GM19455 (cell line): ENCODE measurements around the gene AMMECR1.

Source experiments
- ATAC-seq: cut with Tn5 transposase; IDR thresholded peaks from one replicate; pipeline ENCODE4 v1.9.1; 2021; ENCODE audit not compliant: unreplicated experiment

Gene AMMECR1

GRCh38 chrX:110311437-110312230 lies 6.3 kb downstream of the AMMECR1 start:
- ATAC-seq, result no peak

- peak; percentile 83 for ATAC-seq
Observed at GRCh38 chrX:110310896-110311295, 7.0 kb downstream of the AMMECR1 start.

GRCh38 chrX:110310000-110310790 lies 7.7 kb downstream of the AMMECR1 start:
- no peak for ATAC-seq

GRCh38 chrX:110308220-110308619 lies 9.7 kb downstream of the AMMECR1 start:
- no peak for ATAC-seq

- ATAC-seq, result no peak
Observed at GRCh38 chrX:110304884-110305283, 13.0 kb downstream of the AMMECR1 start.

- no peak for ATAC-seq
Observed at GRCh38 chrX:110304371-110304770, 13.5 kb downstream of the AMMECR1 start.

- ATAC-seq, result no peak
Observed at GRCh38 chrX:110302975-110303374, 14.9 kb downstream of the AMMECR1 start.

GRCh38 chrX:110301194-110301593 lies 16.7 kb downstream of the AMMECR1 start:
- no peak for ATAC-seq

- ATAC-seq, result no peak
Observed at GRCh38 chrX:110294087-110294486, 23.8 kb downstream of the AMMECR1 start.

- ATAC-seq, result no peak
Observed at GRCh38 chrX:110293658-110294057, 24.2 kb downstream of the AMMECR1 start.

- no peak for ATAC-seq
Observed at GRCh38 chrX:110287605-110288004, 30.3 kb downstream of the AMMECR1 start.

- ATAC-seq, result no peak
Observed at GRCh38 chrX:110286106-110286505, 31.8 kb downstream of the AMMECR1 start.

- ATAC-seq, result no peak
Observed at GRCh38 chrX:110284159-110284558, 33.7 kb downstream of the AMMECR1 start.

- ATAC-seq, result no peak
Observed at GRCh38 chrX:110282922-110283321, 35.0 kb downstream of the AMMECR1 start.

GRCh38 chrX:110281377-110281776 lies 36.5 kb downstream of the AMMECR1 start:
- ATAC-seq, result no peak

- ATAC-seq, result no peak
Observed at GRCh38 chrX:110280954-110281353, 36.9 kb downstream of the AMMECR1 start.

GRCh38 chrX:110277609-110278008 lies 40.3 kb downstream of the AMMECR1 start:
- no peak for ATAC-seq

- ATAC-seq, result peak; percentile 90
Observed at GRCh38 chrX:110276778-110277177, 41.1 kb downstream of the AMMECR1 start.

- no peak for ATAC-seq
Observed at GRCh38 chrX:110268886-110269285, 49.0 kb downstream of the AMMECR1 start.

GRCh38 chrX:110268395-110268794 lies 49.5 kb downstream of the AMMECR1 start:
- no peak for ATAC-seq

- no peak for ATAC-seq
Observed at GRCh38 chrX:110267874-110268273, 50.0 kb downstream of the AMMECR1 start.

- no peak for ATAC-seq
Observed at GRCh38 chrX:110265661-110266060, 52.2 kb downstream of the AMMECR1 start.
